SK-N-SH treated with all-trans-retinoic acid at 6 μM for 48 hours (cell line): Measurements from ENCODE around the gene ZFHX2.
"Not testable (repeated sequence)": the region's sequence is repeated elsewhere in the genome, so short reads cannot be mapped to it uniquely, and the experiment has no call there.

Experiments
- ARNTL ChIP-seq: fragments of 450-650 bp; formaldehyde crosslinking; IDR thresholded peaks from 2 replicates; pipeline ENCODE4 v1.5.0; 2020; ENCODE audit warnings: low read depth, mild to moderate bottlenecking, moderate library complexity, borderline replicate concordance
- CREB5 ChIP-seq: fragments of 250-450 bp; sonication (Bioruptor Pico); IDR thresholded peaks from 2 replicates; pipeline ENCODE4 v1.5.1; 2020; ENCODE audit warnings: low read depth, mild to moderate bottlenecking, moderate library complexity
- CSDC2 ChIP-seq: fragments of 250-450 bp; sonication (Bioruptor Pico); IDR thresholded peaks from 2 replicates; pipeline ENCODE4 v1.5.0; 2020; ENCODE audit warnings: mild to moderate bottlenecking, moderate library complexity
- GLIS3 ChIP-seq: fragments of 250-450 bp; sonication (Bioruptor Pico); IDR thresholded peaks from 2 replicates; pipeline ENCODE4 v1.5.0; 2020; ENCODE audit warnings: mild to moderate bottlenecking, moderate library complexity
- RARB ChIP-seq: fragments of 250-450 bp; sonication (Bioruptor Pico); IDR thresholded peaks from 2 replicates; pipeline ENCODE4 v1.8.0; 2021; ENCODE audit warnings: mild to moderate bottlenecking, moderate library complexity
- TCF4 ChIP-seq: fragments of 250-450 bp; sonication (Bioruptor Pico); IDR thresholded peaks from 2 replicates; pipeline ENCODE4 v1.8.0; 2021; ENCODE audit warnings: mild to moderate bottlenecking, moderate library complexity, borderline replicate concordance
- ZC3H10 ChIP-seq: fragments of 250-450 bp; sonication (Bioruptor Pico); IDR thresholded peaks from 2 replicates; pipeline ENCODE4 v1.5.1; 2021; ENCODE audit warnings: mild to moderate bottlenecking, moderate library complexity
- ZFP3 ChIP-seq: fragments of 250-450 bp; sonication (Bioruptor Pico); IDR thresholded peaks from 2 replicates; pipeline ENCODE4 v1.5.0; 2020; ENCODE audit warnings: mild to moderate bottlenecking, moderate library complexity
- ZFP30 ChIP-seq: fragments of 450-650 bp; formaldehyde crosslinking; IDR thresholded peaks from 2 replicates; pipeline ENCODE4 v1.5.0; 2022; ENCODE audit warnings: mild to moderate bottlenecking, moderate library complexity
- TF ChIP-seq, protein P1 (sequence below): fragments of 250-450 bp; sonication (Bioruptor Pico); IDR thresholded peaks from 2 replicates; pipeline ENCODE4 v1.8.0; 2021; ENCODE audit warnings: low read depth, mild to moderate bottlenecking, moderate library complexity, borderline replicate concordance
- TF ChIP-seq, protein P2 (sequence below): fragments of 250-450 bp; sonication (Bioruptor Pico); IDR thresholded peaks from 2 replicates; pipeline ENCODE4 v1.5.0; 2020; ENCODE audit warnings: mild to moderate bottlenecking, moderate library complexity
- TF ChIP-seq, protein P3 (sequence below): fragments of 250-450 bp; sonication (Bioruptor Pico); IDR thresholded peaks from 2 replicates; pipeline ENCODE4 v1.5.1; 2021; ENCODE audit warnings: mild to moderate bottlenecking, moderate library complexity

- TF ChIP-seq ZC3H10 (CRISPR knock-in tag); GLIS3 (CRISPR knock-in tag); CREB5; ARNTL (CRISPR knock-in tag); TCF4 (CRISPR knock-in tag); RARB (CRISPR knock-in tag); ZFP3 (CRISPR knock-in tag); CSDC2 (CRISPR knock-in tag); ZFP30 (CRISPR knock-in tag): not testable (repeated sequence)
- TF ChIP-seq, protein P1, sequence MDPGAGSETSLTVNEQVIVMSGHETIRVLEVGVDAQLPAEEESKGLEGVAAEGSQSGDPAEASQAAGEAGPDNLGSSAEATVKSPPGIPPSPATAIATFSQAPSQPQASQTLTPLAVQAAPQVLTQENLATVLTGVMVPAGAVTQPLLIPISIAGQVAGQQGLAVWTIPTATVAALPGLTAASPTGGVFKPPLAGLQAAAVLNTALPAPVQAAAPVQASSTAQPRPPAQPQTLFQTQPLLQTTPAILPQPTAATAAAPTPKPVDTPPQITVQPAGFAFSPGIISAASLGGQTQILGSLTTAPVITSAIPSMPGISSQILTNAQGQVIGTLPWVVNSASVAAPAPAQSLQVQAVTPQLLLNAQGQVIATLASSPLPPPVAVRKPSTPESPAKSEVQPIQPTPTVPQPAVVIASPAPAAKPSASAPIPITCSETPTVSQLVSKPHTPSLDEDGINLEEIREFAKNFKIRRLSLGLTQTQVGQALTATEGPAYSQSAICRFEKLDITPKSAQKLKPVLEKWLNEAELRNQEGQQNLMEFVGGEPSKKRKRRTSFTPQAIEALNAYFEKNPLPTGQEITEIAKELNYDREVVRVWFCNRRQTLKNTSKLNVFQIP (CRISPR knock-in tag): not testable (repeated sequence)
- TF ChIP-seq, protein P2, sequence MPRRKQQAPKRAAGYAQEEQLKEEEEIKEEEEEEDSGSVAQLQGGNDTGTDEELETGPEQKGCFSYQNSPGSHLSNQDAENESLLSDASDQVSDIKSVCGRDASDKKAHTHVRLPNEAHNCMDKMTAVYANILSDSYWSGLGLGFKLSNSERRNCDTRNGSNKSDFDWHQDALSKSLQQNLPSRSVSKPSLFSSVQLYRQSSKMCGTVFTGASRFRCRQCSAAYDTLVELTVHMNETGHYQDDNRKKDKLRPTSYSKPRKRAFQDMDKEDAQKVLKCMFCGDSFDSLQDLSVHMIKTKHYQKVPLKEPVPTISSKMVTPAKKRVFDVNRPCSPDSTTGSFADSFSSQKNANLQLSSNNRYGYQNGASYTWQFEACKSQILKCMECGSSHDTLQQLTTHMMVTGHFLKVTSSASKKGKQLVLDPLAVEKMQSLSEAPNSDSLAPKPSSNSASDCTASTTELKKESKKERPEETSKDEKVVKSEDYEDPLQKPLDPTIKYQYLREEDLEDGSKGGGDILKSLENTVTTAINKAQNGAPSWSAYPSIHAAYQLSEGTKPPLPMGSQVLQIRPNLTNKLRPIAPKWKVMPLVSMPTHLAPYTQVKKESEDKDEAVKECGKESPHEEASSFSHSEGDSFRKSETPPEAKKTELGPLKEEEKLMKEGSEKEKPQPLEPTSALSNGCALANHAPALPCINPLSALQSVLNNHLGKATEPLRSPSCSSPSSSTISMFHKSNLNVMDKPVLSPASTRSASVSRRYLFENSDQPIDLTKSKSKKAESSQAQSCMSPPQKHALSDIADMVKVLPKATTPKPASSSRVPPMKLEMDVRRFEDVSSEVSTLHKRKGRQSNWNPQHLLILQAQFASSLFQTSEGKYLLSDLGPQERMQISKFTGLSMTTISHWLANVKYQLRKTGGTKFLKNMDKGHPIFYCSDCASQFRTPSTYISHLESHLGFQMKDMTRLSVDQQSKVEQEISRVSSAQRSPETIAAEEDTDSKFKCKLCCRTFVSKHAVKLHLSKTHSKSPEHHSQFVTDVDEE (CRISPR knock-in tag): not testable (repeated sequence)
- TF ChIP-seq, protein P3, sequence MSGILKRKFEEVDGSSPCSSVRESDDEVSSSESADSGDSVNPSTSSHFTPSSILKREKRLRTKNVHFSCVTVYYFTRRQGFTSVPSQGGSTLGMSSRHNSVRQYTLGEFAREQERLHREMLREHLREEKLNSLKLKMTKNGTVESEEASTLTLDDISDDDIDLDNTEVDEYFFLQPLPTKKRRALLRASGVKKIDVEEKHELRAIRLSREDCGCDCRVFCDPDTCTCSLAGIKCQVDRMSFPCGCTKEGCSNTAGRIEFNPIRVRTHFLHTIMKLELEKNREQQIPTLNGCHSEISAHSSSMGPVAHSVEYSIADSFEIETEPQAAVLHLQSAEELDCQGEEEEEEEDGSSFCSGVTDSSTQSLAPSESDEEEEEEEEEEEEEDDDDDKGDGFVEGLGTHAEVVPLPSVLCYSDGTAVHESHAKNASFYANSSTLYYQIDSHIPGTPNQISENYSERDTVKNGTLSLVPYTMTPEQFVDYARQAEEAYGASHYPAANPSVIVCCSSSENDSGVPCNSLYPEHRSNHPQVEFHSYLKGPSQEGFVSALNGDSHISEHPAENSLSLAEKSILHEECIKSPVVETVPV (CRISPR knock-in tag): not testable (repeated sequence)
Observed at GRCh38 chr14:23584527-23585203, 33.1 kb upstream of the ZFHX2 start.
